HepG2 (cell line): Measurements from ENCODE around the gene XRCC1. TPM values are rescaled to one million over a fixed set of nuclear protein-coding genes. Genes with fewer than 3 reads are reported as not detected.

Source experiments
- ATAC-seq: fragments of 200-7000 bp; cut with Tn5 transposase; 3 replicates; pipeline ENCODE4 v1.9.1; 2020; ENCODE audit warnings: mild to moderate bottlenecking, moderate library complexity
- BruUV-seq: library from RNA; stranded (reverse); fragments of 400-500 nt; replicated peaks from 2 replicates; lab custom pipeline; 2021; lab: Mats Ljungman, UMichigan
- CTCF ChIA-PET: fragments of 300-600 bp; formaldehyde crosslinking; extraction: SDS; loops from one replicate; lab custom pipeline; 2021; ENCODE audit warnings: low total read pairs, inconsistent platforms, low intra/inter-chr PET ratio; lab: Yijun Ruan, JAX
- POLR2A ChIA-PET: fragments of 350-600 bp; sonication (Branson Sonifier 250); formaldehyde crosslinking; loops from one replicate; lab custom pipeline; 2020; ENCODE audit warnings: antibody characterized with exemption, inconsistent platforms; lab: Yijun Ruan, JAX
- DNase-seq: peaks from one replicate; pipeline ENCODE4 v3.0.0-alpha.2; 2015; ENCODE audit warnings: low spot score
- FAIRE-seq: peaks from 3 replicates; lab custom pipeline; 2011; peaks lifted over from hg19 to GRCh38; lab: Jason Lieb, UNC
- H2AFZ ChIP-seq: one replicate; pipeline ENCODE4 v1.6.1; 2011; ENCODE audit warnings: low read length, inconsistent platforms
- H3K27ac ChIP-seq: fragments of 300-600 bp; 3 replicates; pipeline ENCODE4 v1.8.0; 2011; ENCODE audit warnings: mixed run types, mild to moderate bottlenecking, mixed read lengths, low read length, inconsistent platforms; ENCODE audit not compliant: insufficient read depth; ENCODE audit errors: extremely low read length
- H3K27me3 ChIP-seq, 2 experiments: fragments of 200-600 bp in 1 of 2; 2 replicates in 1 of 2; 3 replicates in 1 of 2; pipeline versions ENCODE4 v1.6.0 to v1.8.0; 2011; ENCODE audit warnings: low read length in 2 of 2, mild to moderate bottlenecking in 2 of 2, moderate library complexity in 2 of 2, inconsistent platforms in 1 of 2; ENCODE audit not compliant: insufficient read depth in 2 of 2, control insufficient read depth in 1 of 2
- H3K36me3 ChIP-seq, 2 experiments: fragments of 200-600 bp in 1 of 2; replicated peaks in 1 of 2; 2 replicates in 1 of 2; 3 replicates in 1 of 2; pipeline versions ENCODE4 v1.5.1 to v1.8.0; 2011; ENCODE audit warnings: low read length in 2 of 2, inconsistent platforms in 1 of 2; ENCODE audit not compliant: insufficient read depth in 2 of 2, control insufficient read depth in 1 of 2
- H3K4me1 ChIP-seq: 2 replicates; pipeline ENCODE4 v1.5.1; 2012; ENCODE audit warnings: low read length, inconsistent platforms; ENCODE audit not compliant: insufficient read depth
- H3K4me2 ChIP-seq: 2 replicates; pipeline ENCODE4 v1.6.0; 2011; ENCODE audit warnings: low read depth, low read length, inconsistent platforms
- H3K4me3 ChIP-seq, 3 experiments: fragments of 200-600 bp in 1 of 3; sonication (generic), shearing (Covaris generic) in 1 of 3; replicated peaks in 1 of 3; 2 replicates each; pipeline ENCODE4 v1.5.1; 2011 to 2016; ENCODE audit warnings: low read length in 3 of 3, inconsistent platforms in 2 of 3, low read depth in 2 of 3, mild to moderate bottlenecking in 2 of 3, control low read depth in 1 of 3, mixed read lengths in 1 of 3; ENCODE audit not compliant: insufficient read depth in 1 of 3
- H3K79me2 ChIP-seq: one replicate; pipeline ENCODE4 v1.6.1; 2011; ENCODE audit warnings: low read length, inconsistent platforms; ENCODE audit not compliant: insufficient read depth
- H3K9ac ChIP-seq: 2 replicates; pipeline ENCODE4 v1.6.0; 2011; ENCODE audit warnings: mild to moderate bottlenecking, low read depth, low read length, inconsistent platforms; ENCODE audit not compliant: insufficient read depth
- H3K9me3 ChIP-seq: 2 replicates; pipeline ENCODE4 v1.5.1; 2012; ENCODE audit warnings: mild to moderate bottlenecking, low read length
- H4K20me1 ChIP-seq: 2 replicates; pipeline ENCODE4 v1.6.0; 2011; ENCODE audit warnings: inconsistent platforms, mild to moderate bottlenecking, low read length, moderate library complexity; ENCODE audit not compliant: insufficient read depth
- AGO2 ChIP-seq: fragments of 200-400 bp; formaldehyde crosslinking; optimal IDR thresholded peaks from 2 replicates; pipeline ENCODE3; 2017; ENCODE audit warnings: mild to moderate bottlenecking, low read depth, low read length, moderate library complexity
- CREB1 ChIP-seq, 2 experiments: fragments of 450-650 bp in 1 of 2; IDR thresholded peaks; 2 replicates each; pipeline ENCODE4 v1.6.1; 2016 to 2017; ENCODE audit warnings: control low read depth in 1 of 2, mild to moderate bottlenecking in 1 of 2, missing compliant biosample characterization in 1 of 2, missing genetic modification characterization in 1 of 2
- IRX3 ChIP-seq: sonication (generic); formaldehyde crosslinking; IDR thresholded peaks from 2 replicates; pipeline ENCODE4 v1.8.1; 2023; ENCODE audit warnings: mild to moderate bottlenecking, low read depth, missing genetic modification reagents, borderline replicate concordance
- JUND ChIP-seq: sonication (generic); formaldehyde crosslinking; IDR thresholded peaks from 2 replicates; pipeline ENCODE4 v1.8.0; 2022; ENCODE audit warnings: mild to moderate bottlenecking, missing genetic modification reagents
- PCBP2 ChIP-seq: fragments of 200-400 bp; formaldehyde crosslinking; optimal IDR thresholded peaks from 2 replicates; pipeline ENCODE3; 2018; ENCODE audit warnings: low read length, low read depth; ENCODE audit not compliant: poor library complexity, severe bottlenecking
- YEATS2 ChIP-seq: sonication (generic); formaldehyde crosslinking; IDR thresholded peaks from 2 replicates; pipeline ENCODE4 v1.4.0; 2020; ENCODE audit warnings: missing genetic modification reagents, borderline replicate concordance
- ZSCAN30 ChIP-seq: sonication (generic); formaldehyde crosslinking; IDR thresholded peaks from 2 replicates; pipeline ENCODE4 v1.5.0; 2020; ENCODE audit warnings: mild to moderate bottlenecking, missing genetic modification reagents
- WGBS: methylation state at CpG from one replicate; pipeline ENCODE4 v1.1.6; 2017; ENCODE audit warnings: low lambda C conversion rate; 5-methylcytosine and 5-hydroxymethylcytosine counted together
- in situ Hi-C: cut with HindIII; loops from 2 replicates; pipeline ENCODE4 v1.10.0; 2017; ENCODE audit warnings: low pct_unique_long_range_greater_than_20kb; ENCODE audit not compliant: extremely low pct_ligation_motif_present
- intact Hi-C: fragments of 100-400 bp; cut with micrococcal nuclease; formaldehyde crosslinking; loops from one replicate; pipeline ENCODE4 v1.10.0; 2022; ENCODE audit not compliant: unreplicated experiment
- polyA plus RNA-seq, 8 experiments: library from polyadenylated mRNA; depleted of rRNA in 3 of 8; stranded (reverse) in 7 of 8; unstranded in 1 of 8; fragments of >200 nt; fragmentation: Illumina TruSeq in 4 of 8; extraction: Trizol in 4 of 8; gene quantifications; 2 replicates each; pipeline versions ENCODE4 v1.2.1 to v1.2.3, GENCODE V29; 2011 to 2016; ENCODE audit warnings: low read depth in 4 of 8, missing spikeins in 1 of 8, mixed read lengths in 1 of 8; ENCODE audit not compliant: insufficient read depth in 1 of 8
- total RNA-seq, 5 experiments: library from RNA; depleted of rRNA; stranded (reverse); fragments of >200 nt; fragmentation: Illumina TruSeq; extraction: Trizol; gene quantifications; 2 replicates each; pipeline ENCODE4 v1.2.3, GENCODE V29; 2016; ENCODE audit warnings: low read depth in 1 of 5
- TF ChIP-seq, protein P1 (sequence below): sonication (generic); formaldehyde crosslinking; IDR thresholded peaks from 2 replicates; pipeline ENCODE4 v1.4.0; 2020; ENCODE audit warnings: missing genetic modification reagents
- TF ChIP-seq, protein P2 (sequence below): sonication (generic); formaldehyde crosslinking; IDR thresholded peaks from 2 replicates; pipeline ENCODE4 v1.5.1; 2020; ENCODE audit warnings: mild to moderate bottlenecking, moderate library complexity, missing genetic modification reagents
- TF ChIP-seq, protein P3 (sequence below): IDR thresholded peaks from 2 replicates; pipeline ENCODE4 v1.6.1; 2016; ENCODE audit warnings: missing biosample characterization, missing genetic modification reagents, low read depth

The XRCC1 gene
- total and polyA plus RNA-seq, 2 of the 13 experiments (the other 11 are each of a cell fraction or from before 2014, with no cell fraction given): 24.7 to 26.3 TPM

DNA sequence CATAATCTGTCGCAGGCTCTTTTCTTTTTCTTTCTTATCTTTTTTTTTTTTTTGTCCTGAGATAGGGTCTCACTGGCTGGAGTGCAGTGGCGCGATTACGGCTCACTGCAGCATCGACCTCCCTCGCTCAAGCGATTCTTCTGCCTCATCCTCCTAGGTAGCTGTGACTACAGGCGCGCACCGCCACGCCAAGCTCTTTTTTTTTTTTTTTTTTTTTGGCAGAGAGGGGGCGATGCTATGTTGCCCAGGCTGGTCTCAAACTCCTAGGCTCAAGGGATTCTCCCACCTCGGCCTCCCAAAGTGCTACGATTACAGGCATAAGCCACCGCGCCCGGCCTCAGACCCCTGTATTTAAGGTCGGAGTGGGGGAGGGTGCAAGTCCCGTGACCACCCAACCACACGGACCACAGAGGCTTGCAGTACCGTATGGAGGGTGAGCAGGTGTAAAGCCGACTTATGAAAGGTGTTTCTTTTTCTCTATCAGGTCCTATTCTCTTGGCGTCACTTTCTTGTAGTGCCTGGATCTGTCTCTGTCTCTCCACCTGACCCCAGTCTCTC is 72.8 kb downstream of the XRCC1 start:
- H2AFZ ChIP-seq: no peak overlapping the region
- FAIRE-seq: no peak
- intact Hi-C loops: no loop called here
- H3K9me3 ChIP-seq: no peaks in the 10 kb centered on the region
- H3K4me3 ChIP-seq: peak overlapping the region in 2 of 3 experiments; percentile 86 to 95; a peak in 5 of 6 replicates
- ATAC-seq: no peak
- BruUV-seq: no TSS peak
- peaks cover 0 to 1% of the 10 kb centered on the region in 2 experiments; a peak in 2 of 5 replicates for H3K36me3 ChIP-seq
- POLR2A ChIA-PET: interaction anchor here (0.9 to 1.8 kb wide), 2 partner anchors 12 to 35 kb away, joined by 3 to 4 read pairs; no protein-coding TSS in a partner anchor
- TF ChIP-seq, protein P1, sequence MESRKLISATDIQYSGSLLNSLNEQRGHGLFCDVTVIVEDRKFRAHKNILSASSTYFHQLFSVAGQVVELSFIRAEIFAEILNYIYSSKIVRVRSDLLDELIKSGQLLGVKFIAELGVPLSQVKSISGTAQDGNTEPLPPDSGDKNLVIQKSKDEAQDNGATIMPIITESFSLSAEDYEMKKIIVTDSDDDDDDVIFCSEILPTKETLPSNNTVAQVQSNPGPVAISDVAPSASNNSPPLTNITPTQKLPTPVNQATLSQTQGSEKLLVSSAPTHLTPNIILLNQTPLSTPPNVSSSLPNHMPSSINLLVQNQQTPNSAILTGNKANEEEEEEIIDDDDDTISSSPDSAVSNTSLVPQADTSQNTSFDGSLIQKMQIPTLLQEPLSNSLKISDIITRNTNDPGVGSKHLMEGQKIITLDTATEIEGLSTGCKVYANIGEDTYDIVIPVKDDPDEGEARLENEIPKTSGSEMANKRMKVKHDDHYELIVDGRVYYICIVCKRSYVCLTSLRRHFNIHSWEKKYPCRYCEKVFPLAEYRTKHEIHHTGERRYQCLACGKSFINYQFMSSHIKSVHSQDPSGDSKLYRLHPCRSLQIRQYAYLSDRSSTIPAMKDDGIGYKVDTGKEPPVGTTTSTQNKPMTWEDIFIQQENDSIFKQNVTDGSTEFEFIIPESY (CRISPR knock-in tag): peak; percentile 53; the same call in 1 of the 2 replicates
- TF ChIP-seq AGO2: no peak
- H3K4me1 ChIP-seq: peaks cover 52% of the 10 kb centered on the region
- peak overlapping the region; percentile 82 for H3K4me2 ChIP-seq
- peaks cover 11% of the 10 kb centered on the region for H3K79me2 ChIP-seq
- CTCF ChIA-PET: no interaction called here
- no peak for DNase-seq
- no peaks in the 10 kb centered on the region for H4K20me1 ChIP-seq
- no peak overlapping the region for H3K27ac ChIP-seq
- in situ Hi-C loops: no loop called here
- WGBS: 95% methylated on average over 23 of the region's 23 CpGs
- H3K9ac ChIP-seq: peak overlapping the region; percentile 92; the same call in 1 of the 2 replicates
- no peaks in the 10 kb centered on the region; a peak in 1 of 5 replicates for H3K27me3 ChIP-seq

DNA sequence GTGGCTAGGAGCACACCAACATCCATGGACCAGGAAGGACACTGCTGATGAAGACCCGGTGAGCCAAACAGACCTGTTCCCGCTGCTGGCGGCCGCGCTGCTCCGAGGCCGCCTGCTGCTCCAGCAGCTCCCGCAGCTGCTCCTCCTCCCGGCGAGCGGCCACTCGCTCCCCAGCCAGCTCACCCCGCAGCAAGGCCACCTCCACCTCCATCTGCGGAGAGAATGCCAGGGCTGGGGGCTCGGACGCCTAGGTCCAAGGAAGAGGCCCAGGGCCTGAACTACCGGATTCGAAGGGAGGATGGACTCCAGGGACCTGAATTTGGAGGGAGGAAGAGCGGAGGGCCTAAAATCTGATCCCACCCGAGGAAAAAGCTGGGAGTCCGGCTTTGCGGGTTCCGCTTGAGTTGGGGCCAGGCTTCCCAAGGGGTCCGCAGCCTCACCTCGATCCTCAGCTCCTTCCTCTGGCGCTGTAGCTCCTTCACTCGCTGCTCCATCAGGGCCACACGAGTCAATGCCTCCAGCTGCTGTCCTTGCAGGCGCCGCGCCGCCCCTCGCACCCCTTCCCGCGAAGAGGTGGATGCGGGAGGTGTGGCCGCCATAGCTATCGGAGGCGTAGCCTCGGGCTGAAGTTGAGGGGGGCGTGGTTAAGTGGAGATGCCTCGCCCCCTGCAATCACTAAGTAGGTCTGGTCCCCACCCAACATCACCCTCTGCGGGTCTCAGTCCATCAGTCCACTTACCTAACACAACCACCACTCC is 73.5 kb downstream of the XRCC1 start:
- in situ Hi-C loops (no loop called here), intact Hi-C loops (no loop called here)
- DNase-seq: no peak
- Histone ChIP-seq H2AFZ (no peak overlapping the region), H3K4me1 (peaks cover 52% of the 10 kb centered on the region), H3K36me3 (peaks cover 3 to 5% of the 10 kb centered on the region in 2 experiments; a peak in 3 of 5 replicates), H3K4me2 (no peak overlapping the region), H3K9ac (no peak overlapping the region), H3K27ac (no peak overlapping the region), H4K20me1 (no peaks in the 10 kb centered on the region), H3K79me2 (peaks cover 11% of the 10 kb centered on the region), H3K9me3 (no peaks in the 10 kb centered on the region), H3K4me3 (no peak overlapping the region; a peak in 1 of 6 replicates), H3K27me3 (no peaks in the 10 kb centered on the region; a peak in 1 of 5 replicates)
- ChIA-PET CTCF (no interaction called here), POLR2A (interaction anchor here (0.9 to 1.8 kb wide), 2 partner anchors 12 to 34 kb away, joined by 3 to 4 read pairs; no protein-coding TSS in a partner anchor)
- BruUV-seq: no TSS peak
- ATAC-seq: no peak
- FAIRE-seq: no peak
- 98% methylated on average over 24 of the region's 43 CpGs for WGBS
- TF ChIP-seq, protein P2, sequence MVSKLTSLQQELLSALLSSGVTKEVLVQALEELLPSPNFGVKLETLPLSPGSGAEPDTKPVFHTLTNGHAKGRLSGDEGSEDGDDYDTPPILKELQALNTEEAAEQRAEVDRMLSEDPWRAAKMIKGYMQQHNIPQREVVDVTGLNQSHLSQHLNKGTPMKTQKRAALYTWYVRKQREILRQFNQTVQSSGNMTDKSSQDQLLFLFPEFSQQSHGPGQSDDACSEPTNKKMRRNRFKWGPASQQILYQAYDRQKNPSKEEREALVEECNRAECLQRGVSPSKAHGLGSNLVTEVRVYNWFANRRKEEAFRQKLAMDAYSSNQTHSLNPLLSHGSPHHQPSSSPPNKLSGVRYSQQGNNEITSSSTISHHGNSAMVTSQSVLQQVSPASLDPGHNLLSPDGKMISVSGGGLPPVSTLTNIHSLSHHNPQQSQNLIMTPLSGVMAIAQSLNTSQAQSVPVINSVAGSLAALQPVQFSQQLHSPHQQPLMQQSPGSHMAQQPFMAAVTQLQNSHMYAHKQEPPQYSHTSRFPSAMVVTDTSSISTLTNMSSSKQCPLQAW: no peak
- TF ChIP-seq YEATS2 (no peak), CREB1 (IDR thresholded peaks at IDR 0.05) (no peak), CREB1 (CRISPR knock-in tag; IDR thresholded peaks at IDR 0.05) (no peak), ZSCAN30 (CRISPR knock-in tag) (no peak), PCBP2 (no peak), IRX3 (CRISPR knock-in tag) (no peak), JUND (no peak)
- TF ChIP-seq, protein P3, sequence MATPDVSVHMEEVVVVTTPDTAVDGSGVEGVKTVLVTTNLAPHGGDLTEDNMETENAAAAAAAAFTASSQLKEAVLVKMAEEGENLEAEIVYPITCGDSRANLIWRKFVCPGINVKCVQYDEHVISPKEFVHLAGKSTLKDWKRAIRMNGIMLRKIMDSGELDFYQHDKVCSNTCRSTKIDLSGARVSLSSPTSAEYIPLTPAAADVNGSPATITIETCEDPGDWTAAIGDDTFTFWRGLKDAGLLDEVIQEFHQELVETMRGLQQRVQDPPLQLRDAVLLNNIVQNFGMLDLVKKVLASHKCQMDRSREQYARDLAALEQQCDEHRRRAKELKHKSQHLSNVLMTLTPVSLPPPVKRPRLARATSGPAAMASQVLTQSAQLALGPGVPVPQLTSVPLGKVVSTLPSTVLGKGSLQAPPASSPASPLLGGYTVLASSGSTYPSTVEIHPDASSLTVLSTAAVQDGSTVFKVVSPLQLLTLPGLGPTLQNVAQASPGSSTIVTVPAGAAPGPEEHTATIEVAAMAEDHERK (CRISPR knock-in tag): no peak
